Parathyroid adenoma (tissue), 2 donors: ENCODE data around the gene HAVCR2.

Experiments
- H2AFZ ChIP-seq: fragments of 300-600 bp; sonication (generic); one replicate; pipeline ENCODE4 v1.7.0; 2017; ENCODE audit warnings: antibody characterized with exemption, mild to moderate bottlenecking
- H3K27ac ChIP-seq: fragments of 300-600 bp; sonication (generic); one replicate; pipeline ENCODE4 v1.7.0; 2017
- H3K27me3 ChIP-seq: fragments of 300-600 bp; sonication (generic); one replicate; pipeline ENCODE4 v1.7.0; 2017; ENCODE audit warnings: low read length; ENCODE audit not compliant: control insufficient read depth, insufficient read depth
- H3K36me3 ChIP-seq: fragments of 300-600 bp; sonication (generic); one replicate; pipeline ENCODE4 v1.7.0; 2017; ENCODE audit warnings: low read length; ENCODE audit not compliant: control insufficient read depth, insufficient read depth
- H3K4me1 ChIP-seq: fragments of 300-600 bp; sonication (generic); one replicate; pipeline ENCODE4 v1.7.0; 2017; ENCODE audit warnings: control low read depth
- H3K4me2 ChIP-seq: fragments of 300-600 bp; sonication (generic); one replicate; pipeline ENCODE4 v1.7.0; 2017; ENCODE audit warnings: low read length
- H3K4me3 ChIP-seq: fragments of 300-600 bp; sonication (generic); one replicate; pipeline ENCODE4 v1.7.0; 2017; ENCODE audit warnings: low read depth, low read length
- H3K79me2 ChIP-seq: fragments of 300-600 bp; sonication (generic); one replicate; pipeline ENCODE4 v1.7.0; 2017; ENCODE audit warnings: control low read depth
- H3K9ac ChIP-seq: fragments of 300-600 bp; sonication (generic); one replicate; pipeline ENCODE4 v1.7.0; 2017; ENCODE audit warnings: mild to moderate bottlenecking
- H3K9me3 ChIP-seq: fragments of 300-600 bp; sonication (generic); one replicate; pipeline ENCODE4 v1.7.0; 2017; ENCODE audit warnings: low read length; ENCODE audit not compliant: control insufficient read depth
- CTCF ChIP-seq: fragments of 300-600 bp; sonication (generic); IDR thresholded peaks from one replicate; pipeline ENCODE4 v1.7.0; 2017; ENCODE audit warnings: antibody characterized with exemption, mild to moderate bottlenecking
- donor health status: primary hyperparathyroidism.

The HAVCR2 gene

DNA sequence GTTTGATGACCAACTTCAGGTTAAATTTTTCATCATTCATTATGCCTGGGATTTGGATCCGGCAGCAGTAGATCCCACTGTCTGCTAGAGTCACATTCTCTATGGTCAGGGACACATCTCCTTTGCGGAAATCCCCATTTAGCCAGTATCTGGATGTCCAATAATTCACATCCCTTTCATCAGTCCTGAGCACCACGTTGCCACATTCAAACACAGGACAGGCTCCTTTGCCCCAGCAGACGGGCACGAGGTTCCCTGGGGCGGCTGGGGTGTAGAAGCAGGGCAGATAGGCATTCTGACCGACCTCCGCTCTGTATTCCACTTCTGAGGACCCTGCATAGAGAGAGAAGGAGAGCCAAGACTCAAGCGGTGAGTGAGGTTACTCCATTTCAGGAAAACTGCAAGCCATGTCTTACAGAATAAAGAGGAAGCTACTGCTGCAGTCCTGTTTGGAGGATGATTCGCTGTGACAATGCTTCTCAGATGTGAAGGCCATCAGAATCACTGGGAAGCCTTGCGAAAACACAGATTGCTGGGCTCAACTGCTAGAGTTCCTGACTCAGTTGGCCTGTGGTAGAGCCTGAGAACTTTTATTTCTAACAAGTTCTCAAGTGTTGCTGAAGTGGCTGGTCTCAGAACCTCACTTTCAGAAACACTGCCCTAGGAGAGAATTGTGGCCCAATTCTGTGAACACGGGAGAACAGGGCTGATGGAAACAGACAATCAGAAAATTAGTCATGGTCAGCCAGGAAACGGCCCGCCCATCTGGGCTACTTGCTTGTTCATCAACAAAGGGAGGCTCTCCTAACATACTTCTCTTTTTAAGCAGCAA is 2.0 kb downstream of the HAVCR2 start:
- Histone ChIP-seq H3K4me1 (no peaks in the 10 kb centered on the region), H3K27me3 (no peaks in the 10 kb centered on the region), H3K4me2 (no peak overlapping the region), H3K9ac (no peak overlapping the region), H2AFZ (no peak overlapping the region), H3K27ac (no peak overlapping the region), H3K36me3 (no peaks in the 10 kb centered on the region), H3K4me3 (no peak overlapping the region), H3K9me3 (no peaks in the 10 kb centered on the region), H3K79me2 (no peaks in the 10 kb centered on the region)
- no peak for TF ChIP-seq CTCF

GRCh38 chr5:157100140-157100679 is 8.6 kb downstream of the HAVCR2 start:
- Histone ChIP-seq H3K4me1 (no peaks in the 10 kb centered on the region), H3K27ac (no peak overlapping the region), H3K4me2 (no peak overlapping the region), H3K9ac (no peak overlapping the region), H2AFZ (no peak overlapping the region), H3K9me3 (no peaks in the 10 kb centered on the region), H3K79me2 (no peaks in the 10 kb centered on the region), H3K4me3 (no peak overlapping the region), H3K27me3 (no peaks in the 10 kb centered on the region), H3K36me3 (no peaks in the 10 kb centered on the region)
- TF ChIP-seq CTCF = no peak

DNA sequence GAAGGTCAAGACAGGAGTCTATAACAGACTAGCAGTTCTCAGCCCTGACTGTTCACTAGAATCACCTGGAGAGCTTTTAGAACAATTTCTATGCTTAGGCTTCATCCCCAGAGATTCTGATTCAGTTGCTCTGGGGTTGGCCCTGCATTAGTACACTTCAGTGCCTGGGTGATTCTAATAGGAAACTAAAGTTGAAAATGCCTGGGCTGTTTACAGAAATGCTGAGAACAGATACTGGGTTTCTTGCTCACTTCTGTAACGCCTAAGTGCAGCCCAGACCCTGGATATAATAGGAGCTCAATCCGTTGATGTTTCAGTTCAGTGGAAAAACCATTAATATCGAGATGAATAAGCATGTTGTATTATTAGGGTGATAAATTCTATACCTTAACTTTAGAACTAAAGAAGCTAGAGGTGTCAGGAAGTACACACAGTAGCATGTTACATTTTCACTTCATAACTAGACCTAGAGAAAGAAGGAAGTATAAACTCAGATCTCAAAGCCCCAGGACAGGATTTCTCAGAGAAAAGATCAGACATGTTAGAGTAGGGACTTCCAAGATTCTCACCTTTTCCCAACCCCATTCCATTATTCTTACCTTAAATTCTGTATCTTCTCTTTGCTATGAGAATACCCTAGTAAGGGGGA is 20.4 kb downstream of the HAVCR2 start:
- H3K9me3 ChIP-seq = no peaks in the 10 kb centered on the region
- H3K4me2 ChIP-seq = no peak overlapping the region
- no peaks in the 10 kb centered on the region for H3K79me2 ChIP-seq
- no peak for TF ChIP-seq CTCF
- H3K27me3 ChIP-seq = no peaks in the 10 kb centered on the region
- no peak overlapping the region for H3K9ac ChIP-seq
- H3K4me3 ChIP-seq = no peak overlapping the region
- H3K27ac ChIP-seq = no peak overlapping the region
- no peaks in the 10 kb centered on the region for H3K4me1 ChIP-seq
- no peak overlapping the region for H2AFZ ChIP-seq
- H3K36me3 ChIP-seq = no peaks in the 10 kb centered on the region

DNA sequence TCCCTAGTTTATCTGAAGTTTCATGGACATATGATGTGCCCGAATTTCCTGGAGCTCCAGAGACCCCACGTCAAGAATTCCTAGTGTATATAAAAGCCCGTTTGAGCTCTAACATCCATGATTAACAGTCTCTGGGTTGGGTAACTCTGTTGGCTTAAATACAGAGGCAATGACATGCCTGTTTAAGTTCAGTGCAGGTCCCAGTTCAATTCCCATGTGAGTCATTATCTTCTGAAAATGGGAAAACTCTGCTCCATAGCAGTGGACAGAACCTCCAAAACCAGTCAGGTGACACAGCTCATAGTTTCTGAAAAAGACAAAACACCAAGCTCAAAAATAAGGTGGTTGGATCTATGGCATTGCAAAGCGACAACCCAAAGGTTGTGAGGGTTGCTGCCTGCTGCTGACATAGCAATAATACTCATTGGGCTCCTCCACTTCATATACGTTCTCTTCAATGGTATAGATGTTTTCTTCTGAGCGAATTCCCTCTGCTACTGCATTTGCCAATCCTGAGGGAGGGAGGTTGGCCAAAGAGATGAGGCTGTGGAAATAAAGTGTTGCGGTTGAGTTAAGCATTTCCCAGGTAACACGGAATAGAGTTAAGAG is 22.0 kb downstream of the HAVCR2 start:
- H3K27me3 ChIP-seq = no peaks in the 10 kb centered on the region
- TF ChIP-seq CTCF = no peak
- no peak overlapping the region for H3K4me3 ChIP-seq
- no peak overlapping the region for H3K4me2 ChIP-seq
- H3K27ac ChIP-seq = no peak overlapping the region
- H3K36me3 ChIP-seq = no peaks in the 10 kb centered on the region
- no peaks in the 10 kb centered on the region for H3K79me2 ChIP-seq
- H3K9me3 ChIP-seq = no peaks in the 10 kb centered on the region
- no peak overlapping the region for H3K9ac ChIP-seq
- no peaks in the 10 kb centered on the region for H3K4me1 ChIP-seq
- H2AFZ ChIP-seq = no peak overlapping the region
